ENCODE measurements around the gene RRP1. TPM values are rescaled to one million over a fixed set of nuclear protein-coding genes. Genes with fewer than 3 reads are reported as not detected.

Gene RRP1
- total RNA-seq, 4 donors from 2014 or later = 15.5 to 29.4 (median 19.0) TPM

DNA sequence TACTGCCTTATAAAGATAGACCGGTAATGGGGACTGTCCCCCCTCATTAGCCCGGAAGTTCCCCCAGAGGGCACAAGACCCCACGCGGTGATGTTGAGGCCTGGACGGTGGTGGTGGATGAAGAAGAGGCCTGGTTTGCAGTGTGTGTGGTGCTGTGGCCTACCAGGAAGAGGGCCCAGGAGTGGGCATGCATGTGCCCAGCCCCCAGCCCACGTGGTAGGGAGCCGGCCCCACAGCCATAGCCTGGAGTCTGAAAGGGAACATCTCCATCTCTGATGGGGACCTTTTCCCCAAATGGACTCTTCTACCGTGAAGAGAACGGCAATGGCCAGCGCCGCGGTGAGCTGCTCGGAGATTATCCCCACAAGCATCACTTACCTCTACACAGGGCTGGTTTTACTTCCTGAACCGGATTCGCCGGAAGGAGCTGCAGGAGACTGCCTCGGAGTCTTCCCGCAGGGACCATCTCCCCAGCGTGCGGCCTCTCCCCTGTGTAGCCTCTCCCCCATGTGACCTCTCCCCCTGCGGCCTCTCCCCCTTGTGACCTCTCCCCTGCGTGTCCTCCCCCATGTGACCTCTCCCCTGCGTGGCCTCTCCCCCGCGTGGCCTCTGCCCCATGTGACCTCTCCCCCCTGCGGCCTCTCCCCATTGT lies 20.6 kb downstream of the RRP1 start:
- H3K4me3 ChIP-seq = no peak overlapping the region
- H3K27me3 ChIP-seq = no peaks in the 10 kb centered on the region
- H3K36me3 ChIP-seq = peaks cover 0 to 20% (median 0%) of the 10 kb centered on the region in 3 donors
- no peak for TF ChIP-seq POLR2A (IDR thresholded peaks at IDR 0.05)
- TF ChIP-seq, protein P1, sequence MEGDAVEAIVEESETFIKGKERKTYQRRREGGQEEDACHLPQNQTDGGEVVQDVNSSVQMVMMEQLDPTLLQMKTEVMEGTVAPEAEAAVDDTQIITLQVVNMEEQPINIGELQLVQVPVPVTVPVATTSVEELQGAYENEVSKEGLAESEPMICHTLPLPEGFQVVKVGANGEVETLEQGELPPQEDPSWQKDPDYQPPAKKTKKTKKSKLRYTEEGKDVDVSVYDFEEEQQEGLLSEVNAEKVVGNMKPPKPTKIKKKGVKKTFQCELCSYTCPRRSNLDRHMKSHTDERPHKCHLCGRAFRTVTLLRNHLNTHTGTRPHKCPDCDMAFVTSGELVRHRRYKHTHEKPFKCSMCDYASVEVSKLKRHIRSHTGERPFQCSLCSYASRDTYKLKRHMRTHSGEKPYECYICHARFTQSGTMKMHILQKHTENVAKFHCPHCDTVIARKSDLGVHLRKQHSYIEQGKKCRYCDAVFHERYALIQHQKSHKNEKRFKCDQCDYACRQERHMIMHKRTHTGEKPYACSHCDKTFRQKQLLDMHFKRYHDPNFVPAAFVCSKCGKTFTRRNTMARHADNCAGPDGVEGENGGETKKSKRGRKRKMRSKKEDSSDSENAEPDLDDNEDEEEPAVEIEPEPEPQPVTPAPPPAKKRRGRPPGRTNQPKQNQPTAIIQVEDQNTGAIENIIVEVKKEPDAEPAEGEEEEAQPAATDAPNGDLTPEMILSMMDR (IDR thresholded peaks at IDR 0.05) = no peak
- TF ChIP-seq EP300 (IDR thresholded peaks at IDR 0.05) = no peak
- H3K4me1 ChIP-seq = peaks cover 0 to 32% (median 11%) of the 10 kb centered on the region in 4 donors
- 50 to 63% methylated on average over 17 to 26 of the region's 26 CpGs for WGBS, 2 donors
- H3K9me3 ChIP-seq = no peaks in the 10 kb centered on the region
- no peak for DNase-seq (ENCODE audit: low spot score in 2 of 2)
- H3K27ac ChIP-seq = no peak overlapping the region

DNA sequence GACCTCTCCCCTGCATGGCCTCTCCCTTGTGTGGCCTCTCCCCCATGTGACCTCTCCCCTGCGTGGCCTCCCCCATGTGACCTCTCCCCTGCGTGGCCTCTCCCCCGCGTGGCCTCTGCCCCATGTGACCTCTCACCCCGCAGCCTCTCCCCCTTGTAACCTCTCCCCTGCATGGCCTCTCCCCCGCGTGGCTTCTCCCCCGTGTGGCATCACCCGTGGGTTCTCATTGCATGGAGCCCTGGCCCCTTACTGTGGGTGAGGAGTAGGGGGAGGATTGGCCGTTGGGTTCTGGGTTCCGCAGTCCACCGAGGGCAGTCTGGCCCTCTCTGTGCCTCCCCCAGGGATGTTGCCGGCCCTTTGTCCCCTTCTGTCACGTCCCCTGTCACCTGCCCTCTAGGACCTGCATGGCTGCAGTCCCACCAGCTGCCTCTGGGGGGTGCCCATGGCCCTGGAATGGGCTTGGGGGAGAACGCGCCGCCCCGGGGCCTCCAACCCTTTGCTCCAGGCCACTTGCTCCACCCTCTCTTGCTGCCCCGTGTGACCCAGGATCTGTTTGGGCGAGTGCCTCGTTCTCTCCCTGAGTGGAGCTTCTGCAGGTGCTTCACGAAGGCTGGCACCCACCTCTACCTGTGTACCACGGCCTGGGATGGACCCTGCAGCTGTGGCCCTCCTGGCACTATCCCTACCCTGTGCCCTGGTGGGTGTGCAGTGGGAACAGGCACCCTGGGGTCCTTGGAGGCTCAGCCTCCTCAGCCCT lies 21.3 kb downstream of the RRP1 start:
- Histone ChIP-seq H3K27ac (no peak overlapping the region), H3K27me3 (no peaks in the 10 kb centered on the region), H3K36me3 (peaks cover 0 to 20% (median 0%) of the 10 kb centered on the region in 3 donors), H3K4me3 (peak overlapping the region in 1 of 4 donors; percentile 34), H3K4me1 (peaks cover 0 to 32% (median 11%) of the 10 kb centered on the region in 4 donors), H3K9me3 (no peaks in the 10 kb centered on the region)
- 9 to 16% methylated on average over 18 to 23 of the region's 23 CpGs for WGBS, 2 donors
- DNase-seq (ENCODE audit: low spot score in 2 of 2) = peak; percentile 72 to 84
- TF ChIP-seq, protein P1 (IDR thresholded peaks at IDR 0.05) = peak; percentile 93 to 97 (median 95)
- TF ChIP-seq EP300 (IDR thresholded peaks at IDR 0.05) = no peak
- no peak for TF ChIP-seq POLR2A (IDR thresholded peaks at IDR 0.05)

DNA sequence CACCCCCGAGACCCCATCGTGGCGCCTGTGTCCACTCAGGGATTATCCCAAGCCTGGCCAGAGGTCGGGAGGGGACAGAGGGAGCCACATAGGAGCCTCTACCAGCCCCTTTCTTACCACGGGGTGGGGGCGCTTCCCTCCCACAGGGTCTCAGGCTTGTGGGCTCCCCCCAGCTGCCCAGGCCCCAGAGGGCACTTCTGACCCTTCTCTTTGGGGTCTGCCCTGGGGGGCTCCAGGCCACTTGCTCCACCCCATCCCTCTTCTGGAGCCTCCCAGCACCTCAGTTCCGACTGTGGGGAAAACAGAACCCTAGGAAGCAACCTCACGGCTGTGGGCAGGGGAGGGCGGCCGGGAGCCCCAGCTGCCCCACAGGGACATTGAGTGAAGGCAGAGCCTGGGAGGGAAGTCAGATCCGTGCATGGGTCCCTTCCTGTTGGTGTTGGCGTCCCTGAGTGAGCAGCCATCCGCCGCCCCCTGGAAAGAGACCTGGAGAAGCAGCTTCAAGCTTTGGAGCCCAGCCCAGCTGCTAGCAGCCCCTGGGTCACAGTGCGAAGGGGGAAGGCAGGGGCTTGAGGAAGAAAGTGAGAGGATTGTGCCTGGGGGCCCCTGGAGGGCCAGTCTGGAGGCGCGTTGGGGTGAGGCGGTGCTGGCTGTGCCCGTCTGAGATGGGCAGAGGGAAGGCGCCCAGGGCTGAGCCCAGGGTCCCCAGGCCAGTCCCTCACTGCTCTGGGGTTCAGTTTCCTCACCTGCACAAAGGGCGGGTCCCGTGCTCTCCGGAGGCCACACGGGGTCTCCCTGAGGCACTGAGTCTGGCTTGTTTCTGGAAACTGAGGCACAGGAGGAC lies 22.1 kb downstream of the RRP1 start:
- H3K27ac ChIP-seq = no peak overlapping the region
- peaks cover 0 to 12% (median 0%) of the 10 kb centered on the region in 3 donors for H3K36me3 ChIP-seq
- peaks cover 0 to 32% (median 11%) of the 10 kb centered on the region in 4 donors for H3K4me1 ChIP-seq
- H3K9me3 ChIP-seq = no peaks in the 10 kb centered on the region
- WGBS, 2 donors = 67% methylated on average over 20 to 22 of the region's 24 CpGs
- H3K27me3 ChIP-seq = no peaks in the 10 kb centered on the region
- no peak for TF ChIP-seq POLR2A (IDR thresholded peaks at IDR 0.05)
- TF ChIP-seq, protein P1 (IDR thresholded peaks at IDR 0.05) = no peak
- no peak for TF ChIP-seq EP300 (IDR thresholded peaks at IDR 0.05)
- peak overlapping the region in 1 of 4 donors; percentile 34 for H3K4me3 ChIP-seq
- DNase-seq (ENCODE audit: low spot score in 2 of 2) = no peak

DNA sequence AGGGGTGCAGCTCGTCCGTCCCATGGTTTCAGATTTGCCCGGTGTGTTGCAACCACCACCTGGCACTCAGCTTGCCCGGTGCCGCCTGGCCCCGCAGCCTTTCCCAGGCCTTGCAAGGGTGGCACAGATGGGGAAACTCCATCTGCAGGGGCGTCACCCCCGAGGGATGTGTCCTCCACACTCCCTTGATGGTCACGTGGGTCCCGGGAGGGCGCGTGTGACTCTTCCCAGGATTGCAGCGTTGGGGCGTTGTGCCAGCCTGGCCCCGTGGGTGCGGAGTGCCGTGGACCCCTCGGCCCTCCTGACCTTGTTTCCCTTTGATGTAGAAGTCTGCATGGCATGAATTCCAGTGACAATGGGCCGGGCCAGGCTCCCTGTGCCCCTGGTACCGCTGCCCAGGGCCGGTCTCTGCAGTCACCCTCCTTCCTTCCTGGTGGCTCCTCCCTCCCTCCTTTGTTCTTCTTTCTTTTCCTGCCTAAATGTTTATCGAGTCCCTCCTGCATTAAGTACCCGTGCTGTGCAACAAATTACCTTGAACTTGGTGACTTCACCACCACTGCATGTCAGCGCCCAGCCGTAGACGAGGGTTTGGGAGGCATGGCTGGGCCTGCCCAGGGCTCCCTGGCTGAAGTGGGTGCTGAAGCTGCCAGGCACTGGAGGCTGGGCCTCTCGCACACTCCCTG lies 22.9 kb downstream of the RRP1 start:
- Histone ChIP-seq H3K4me3 (peak overlapping the region in 1 of 4 donors; percentile 34), H3K9me3 (no peaks in the 10 kb centered on the region), H3K36me3 (peaks cover 0 to 7% (median 0%) of the 10 kb centered on the region in 3 donors), H3K4me1 (peaks cover 0 to 32% (median 11%) of the 10 kb centered on the region in 4 donors), H3K27me3 (no peaks in the 10 kb centered on the region), H3K27ac (peak overlapping the region in 1 of 4 donors; percentile 2)
- no peak for TF ChIP-seq EP300 (IDR thresholded peaks at IDR 0.05)
- TF ChIP-seq, protein P1 (IDR thresholded peaks at IDR 0.05) = no peak
- 43 to 48% methylated on average over 26 to 27 of the region's 27 CpGs for WGBS, 2 donors
- DNase-seq (ENCODE audit: low spot score in 2 of 2) = no peak

Measured in tibial nerve (tissue), 4 donors.